SK-N-SH treated with all-trans-retinoic acid at 6 μM for 48 hours (cell line): ENCODE measurements around the gene HAND2.

Experiments
- ATAC-seq: fragments of 200-7000 bp; cut with Tn5 transposase; 3 replicates; pipeline ENCODE4 v1.9.1; 2020; ENCODE audit warnings: mild to moderate bottlenecking, moderate library complexity
- ARNTL ChIP-seq: fragments of 450-650 bp; formaldehyde crosslinking; IDR thresholded peaks from 2 replicates; pipeline ENCODE4 v1.5.0; 2020; ENCODE audit warnings: low read depth, mild to moderate bottlenecking, moderate library complexity, borderline replicate concordance
- BACH2 ChIP-seq: fragments of 250-450 bp; sonication (Bioruptor Pico); IDR thresholded peaks from 2 replicates; pipeline ENCODE4 v1.9.0; 2021; ENCODE audit warnings: mild to moderate bottlenecking, borderline replicate concordance
- CREB5 ChIP-seq: fragments of 250-450 bp; sonication (Bioruptor Pico); IDR thresholded peaks from 2 replicates; pipeline ENCODE4 v1.5.1; 2020; ENCODE audit warnings: low read depth, mild to moderate bottlenecking, moderate library complexity
- CSDC2 ChIP-seq: fragments of 250-450 bp; sonication (Bioruptor Pico); IDR thresholded peaks from 2 replicates; pipeline ENCODE4 v1.5.0; 2020; ENCODE audit warnings: mild to moderate bottlenecking, moderate library complexity
- ESRRG ChIP-seq: fragments of 250-450 bp; sonication (Bioruptor Pico); IDR thresholded peaks from 2 replicates; pipeline ENCODE4 v1.6.1; 2021; ENCODE audit warnings: mild to moderate bottlenecking
- GLIS3 ChIP-seq: fragments of 250-450 bp; sonication (Bioruptor Pico); IDR thresholded peaks from 2 replicates; pipeline ENCODE4 v1.5.0; 2020; ENCODE audit warnings: mild to moderate bottlenecking, moderate library complexity
- ISL1 ChIP-seq: fragments of 250-450 bp; sonication (Bioruptor Pico); IDR thresholded peaks from 2 replicates; pipeline ENCODE4 v2.1.2; 2022; ENCODE audit warnings: mild to moderate bottlenecking, moderate library complexity
- OSR1 ChIP-seq: fragments of 250-450 bp; sonication (Bioruptor Pico); IDR thresholded peaks from 2 replicates; pipeline ENCODE4 v1.8.0; 2022; ENCODE audit warnings: moderate library complexity, mild to moderate bottlenecking, inconsistent platforms
- PATZ1 ChIP-seq: fragments of 250-450 bp; sonication (Bioruptor Pico); IDR thresholded peaks from 2 replicates; pipeline ENCODE4 v1.8.0; 2020; ENCODE audit warnings: mild to moderate bottlenecking, moderate library complexity, borderline replicate concordance
- POU6F1 ChIP-seq: fragments of 250-450 bp; sonication (Bioruptor Pico); IDR thresholded peaks from 2 replicates; pipeline ENCODE4 v1.8.0; 2021; ENCODE audit warnings: low read depth, mild to moderate bottlenecking, moderate library complexity, borderline replicate concordance
- PPARA ChIP-seq: fragments of 250-450 bp; sonication (Bioruptor Pico); IDR thresholded peaks from 2 replicates; pipeline ENCODE4 v1.5.0; 2020; ENCODE audit warnings: mild to moderate bottlenecking, borderline replicate concordance
- RARB ChIP-seq: fragments of 250-450 bp; sonication (Bioruptor Pico); IDR thresholded peaks from 2 replicates; pipeline ENCODE4 v1.8.0; 2021; ENCODE audit warnings: mild to moderate bottlenecking, moderate library complexity
- SNAI2 ChIP-seq: fragments of 250-450 bp; sonication (Bioruptor Pico); IDR thresholded peaks from 2 replicates; pipeline ENCODE4 v1.5.0; 2020; ENCODE audit warnings: mild to moderate bottlenecking, moderate library complexity
- TOX ChIP-seq: fragments of 250-450 bp; sonication (Bioruptor Pico); IDR thresholded peaks from 2 replicates; pipeline ENCODE4 v1.8.0; 2021; ENCODE audit warnings: mild to moderate bottlenecking, moderate library complexity, borderline replicate concordance
- TSHZ2 ChIP-seq: fragments of 250-450 bp; sonication (Bioruptor Pico); IDR thresholded peaks from 2 replicates; pipeline ENCODE4 v1.5.0; 2020; ENCODE audit warnings: mild to moderate bottlenecking, moderate library complexity
- ZC3H10 ChIP-seq: fragments of 250-450 bp; sonication (Bioruptor Pico); IDR thresholded peaks from 2 replicates; pipeline ENCODE4 v1.5.1; 2021; ENCODE audit warnings: mild to moderate bottlenecking, moderate library complexity
- ZFP3 ChIP-seq: fragments of 250-450 bp; sonication (Bioruptor Pico); IDR thresholded peaks from 2 replicates; pipeline ENCODE4 v1.5.0; 2020; ENCODE audit warnings: mild to moderate bottlenecking, moderate library complexity
- ZFP30 ChIP-seq: fragments of 450-650 bp; formaldehyde crosslinking; IDR thresholded peaks from 2 replicates; pipeline ENCODE4 v1.5.0; 2022; ENCODE audit warnings: mild to moderate bottlenecking, moderate library complexity
- ZNF565 ChIP-seq: fragments of 450-650 bp; formaldehyde crosslinking; conservative IDR thresholded peaks from 2 replicates; pipeline ENCODE4 v1.5.0; 2020; ENCODE audit warnings: low read depth, mild to moderate bottlenecking, moderate library complexity
- ZNF70 ChIP-seq: fragments of 450-650 bp; formaldehyde crosslinking; IDR thresholded peaks from 2 replicates; pipeline ENCODE4 v1.5.0; 2020; ENCODE audit warnings: mild to moderate bottlenecking, moderate library complexity

Gene HAND2

GRCh38 chr4:173573286-173573685 is 43.3 kb upstream of the HAND2 start:
- ATAC-seq = peak; percentile 75
- TF ChIP-seq ZFP3 (CRISPR knock-in tag) (no peak), POU6F1 (no peak), ZNF70 (no peak), ZNF565 (CRISPR knock-in tag) (no peak), ESRRG (CRISPR knock-in tag) (no peak), CREB5 (CRISPR knock-in tag) (no peak), PATZ1 (CRISPR knock-in tag) (no peak), ZFP30 (CRISPR knock-in tag) (no peak), ARNTL (CRISPR knock-in tag) (no peak), OSR1 (no peak), SNAI2 (CRISPR knock-in tag) (no peak), ISL1 (CRISPR knock-in tag) (no peak), ZC3H10 (CRISPR knock-in tag) (no peak), TOX (no peak), PPARA (CRISPR knock-in tag) (no peak), TSHZ2 (CRISPR knock-in tag) (no peak), BACH2 (CRISPR knock-in tag) (no peak), GLIS3 (CRISPR knock-in tag) (no peak)
- TF ChIP-seq, all 23 proteins: peak for 0

- ATAC-seq = peak; percentile 36; the same call in 1 of the 3 replicates
- TF ChIP-seq CSDC2 = no peak
- TF ChIP-seq CREB5 (CRISPR knock-in tag) = no peak
- TF ChIP-seq ARNTL (CRISPR knock-in tag) = no peak
- no peak for TF ChIP-seq OSR1
- no peak for TF ChIP-seq ISL1 (CRISPR knock-in tag)
- TF ChIP-seq TOX = no peak
- no peak for TF ChIP-seq ZC3H10 (CRISPR knock-in tag)
- no peak for TF ChIP-seq PATZ1 (CRISPR knock-in tag)
- no peak for TF ChIP-seq ZNF70
- TF ChIP-seq RARB (CRISPR knock-in tag) = no peak
- TF ChIP-seq PPARA (CRISPR knock-in tag) = no peak
- no peak for TF ChIP-seq ZFP3 (CRISPR knock-in tag)
These were observed 42.6 kb upstream of the HAND2 start for GRCh38 chr4:173572493-173573129.
